Measurements from ENCODE around the gene TBK1.

DNA sequence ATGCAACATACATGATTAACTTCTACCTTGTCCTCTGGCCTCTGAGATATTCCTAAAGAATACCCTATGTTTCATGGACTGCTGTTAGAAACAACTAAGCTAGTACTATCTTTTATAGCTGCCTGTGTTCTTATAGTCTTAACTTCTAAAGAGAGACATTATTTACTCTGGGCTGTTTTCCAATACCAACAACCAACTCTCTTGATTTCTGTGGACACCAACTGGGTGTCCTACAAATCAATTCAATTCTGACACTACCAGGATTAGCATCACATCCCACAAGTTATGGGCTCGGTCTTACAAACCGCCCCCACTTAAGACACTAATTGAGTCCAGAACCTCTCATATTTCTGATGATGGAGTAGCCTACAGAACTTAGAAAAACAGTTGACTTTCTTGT is 39.5 kb upstream of the TBK1 start:
- TF ChIP-seq, protein P1, sequence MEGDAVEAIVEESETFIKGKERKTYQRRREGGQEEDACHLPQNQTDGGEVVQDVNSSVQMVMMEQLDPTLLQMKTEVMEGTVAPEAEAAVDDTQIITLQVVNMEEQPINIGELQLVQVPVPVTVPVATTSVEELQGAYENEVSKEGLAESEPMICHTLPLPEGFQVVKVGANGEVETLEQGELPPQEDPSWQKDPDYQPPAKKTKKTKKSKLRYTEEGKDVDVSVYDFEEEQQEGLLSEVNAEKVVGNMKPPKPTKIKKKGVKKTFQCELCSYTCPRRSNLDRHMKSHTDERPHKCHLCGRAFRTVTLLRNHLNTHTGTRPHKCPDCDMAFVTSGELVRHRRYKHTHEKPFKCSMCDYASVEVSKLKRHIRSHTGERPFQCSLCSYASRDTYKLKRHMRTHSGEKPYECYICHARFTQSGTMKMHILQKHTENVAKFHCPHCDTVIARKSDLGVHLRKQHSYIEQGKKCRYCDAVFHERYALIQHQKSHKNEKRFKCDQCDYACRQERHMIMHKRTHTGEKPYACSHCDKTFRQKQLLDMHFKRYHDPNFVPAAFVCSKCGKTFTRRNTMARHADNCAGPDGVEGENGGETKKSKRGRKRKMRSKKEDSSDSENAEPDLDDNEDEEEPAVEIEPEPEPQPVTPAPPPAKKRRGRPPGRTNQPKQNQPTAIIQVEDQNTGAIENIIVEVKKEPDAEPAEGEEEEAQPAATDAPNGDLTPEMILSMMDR (IDR thresholded peaks at IDR 0.05; ENCODE audit: borderline replicate concordance, extremely low read depth, low read length, poor library complexity, severe bottlenecking) = no peak
- no peak for TF ChIP-seq EZH2 (IDR thresholded peaks at IDR 0.05; ENCODE audit: borderline replicate concordance, low read depth, low read length, severe bottlenecking)
